HG03521 (cell line): Measurements from ENCODE around the gene TMED8.
"Not testable (repeated sequence)": the region's sequence is repeated elsewhere in the genome, so short reads cannot be mapped to it uniquely, and the experiment has no call there.

ENCODE experiments used
- ATAC-seq: cut with Tn5 transposase; IDR thresholded peaks from one replicate; pipeline ENCODE4 v1.9.1; 2021; ENCODE audit warnings: mild to moderate bottlenecking, moderate library complexity; ENCODE audit not compliant: unreplicated experiment

TMED8 gene

GRCh38 chr14:77376771-77377501 lies at the start of gene TMED8, which contains the start of gene SAMD15:
Gene TMED8, minus strand, starts transcription at chr14:77377094. Its CDS starts 41 bp downstream, at chr14:77377053.
Gene SAMD15, plus strand, starts transcription at chr14:77377379. Its CDS starts 40 bp downstream, at chr14:77377419.
- ATAC-seq = peak; percentile 91

GRCh38 chr14:77426396-77426795 lies 49.5 kb upstream of the TMED8 start:
- ATAC-seq = no peak

GRCh38 chr14:77424862-77425261 lies 48.0 kb upstream of the TMED8 start:
- ATAC-seq = no peak

- ATAC-seq = no peak
Measured at GRCh38 chr14:77423423-77423822, 46.5 kb upstream of the TMED8 start, which contains the start of gene NOXRED1. Gene NOXRED1, minus strand, starts transcription at chr14:77423523. Its CDS starts 634 bp downstream, at chr14:77422889.

GRCh38 chr14:77421201-77421600 lies 44.3 kb upstream of the TMED8 start:
- ATAC-seq = no peak

- ATAC-seq = no peak
Measured at GRCh38 chr14:77416836-77417235, 39.9 kb upstream of the TMED8 start.

- not testable (repeated sequence) for ATAC-seq
Measured at GRCh38 chr14:77416098-77416497, 39.2 kb upstream of the TMED8 start.

GRCh38 chr14:77415403-77416030 lies 38.6 kb upstream of the TMED8 start:
- not testable (repeated sequence) for ATAC-seq

- ATAC-seq = no peak
Measured at GRCh38 chr14:77409131-77409533, 32.2 kb upstream of the TMED8 start.

GRCh38 chr14:77407158-77407557 lies 30.3 kb upstream of the TMED8 start:
- no peak for ATAC-seq

GRCh38 chr14:77406718-77407117 lies 29.8 kb upstream of the TMED8 start:
- ATAC-seq = no peak

- ATAC-seq = no peak
Measured at GRCh38 chr14:77406086-77406485, 29.2 kb upstream of the TMED8 start.

- ATAC-seq = no peak
Measured at GRCh38 chr14:77403768-77404167, 26.9 kb upstream of the TMED8 start.

- no peak for ATAC-seq
Measured at GRCh38 chr14:77400216-77400615, 23.3 kb upstream of the TMED8 start.

- ATAC-seq = no peak
Measured at GRCh38 chr14:77390188-77390587, 13.3 kb upstream of the TMED8 start.

GRCh38 chr14:77378701-77379100 lies 1.8 kb upstream of the TMED8 start:
- no peak for ATAC-seq

- no peak for ATAC-seq
Measured at GRCh38 chr14:77377502-77377844, 579 bp upstream of the TMED8 start.

GRCh38 chr14:77375973-77376770 lies 722 bp downstream of the TMED8 start:
- ATAC-seq = peak; percentile 10

GRCh38 chr14:77375164-77375950 lies 1.5 kb downstream of the TMED8 start:
- ATAC-seq = no peak

GRCh38 chr14:77372304-77372841 lies 4.5 kb downstream of the TMED8 start:
- no peak for ATAC-seq
